ENCODE results near the gene DIP2A.

The DIP2A gene

GRCh38 chr21:46616656-46617055 lies 158.0 kb downstream of the DIP2A start:
- Histone ChIP-seq H3K36me3 (ENCODE audit: low read length) (no peaks in the 10 kb centered on the region), H3K79me2 (ENCODE audit: insufficient read depth, low read length) (no peaks in the 10 kb centered on the region)
- TF ChIP-seq EZH2phosphoT487 (conservative IDR thresholded peaks at IDR 0.05; ENCODE audit: low read length) = no peak
- TF ChIP-seq CTCF (IDR thresholded peaks at IDR 0.05; ENCODE audit: insufficient read depth, low read length, poor library complexity, severe bottlenecking) = no peak

GRCh38 chr21:46617267-46618051 lies 158.8 kb downstream of the DIP2A start:
- TF ChIP-seq EZH2phosphoT487 (conservative IDR thresholded peaks at IDR 0.05; ENCODE audit: low read length) (no peak), CTCF (IDR thresholded peaks at IDR 0.05; ENCODE audit: insufficient read depth, low read length, poor library complexity, severe bottlenecking) (no peak)
- Histone ChIP-seq H3F3A (ENCODE audit: insufficient read depth) (no peaks in the 10 kb centered on the region), H2AFZ (ENCODE audit: low read depth, low read length, severe bottlenecking) (no peak overlapping the region), H3K4me3 (ENCODE audit: insufficient read depth, low read length, poor library complexity, severe bottlenecking) (no peak overlapping the region), H3K9me3 (ENCODE audit: insufficient read depth, low read length) (no peaks in the 10 kb centered on the region), H3K27ac (ENCODE audit: low read depth, low read length) (no peak overlapping the region), H3K79me2 (ENCODE audit: insufficient read depth, low read length) (no peaks in the 10 kb centered on the region), H3K27me3 (ENCODE audit: low read length) (no peaks in the 10 kb centered on the region), H4K20me1 (ENCODE audit: low read depth, low read length) (no peaks in the 10 kb centered on the region), H3K4me2 (ENCODE audit: low read depth, low read length, poor library complexity, severe bottlenecking) (no peak overlapping the region), H3K9ac (ENCODE audit: low read length) (no peak overlapping the region), H3K36me3 (ENCODE audit: low read length) (no peaks in the 10 kb centered on the region), H3K9me2 (replicated peaks; ENCODE audit: insufficient read depth, low read length) (no peaks in the 10 kb centered on the region)

More at GRCh38 chr21:46616656-46617055, 158.0 kb downstream of the DIP2A start:
- H4K20me1 ChIP-seq (ENCODE audit: low read depth, low read length) = no peaks in the 10 kb centered on the region
- no peaks in the 10 kb centered on the region for H3K27me3 ChIP-seq (ENCODE audit: low read length)
- no peaks in the 10 kb centered on the region for H3K9me2 ChIP-seq (replicated peaks; ENCODE audit: insufficient read depth, low read length)
- no peak overlapping the region for H3K4me2 ChIP-seq (ENCODE audit: low read depth, low read length, poor library complexity, severe bottlenecking)
- no peaks in the 10 kb centered on the region for H3K9me3 ChIP-seq (ENCODE audit: insufficient read depth, low read length)
- H3F3A ChIP-seq (ENCODE audit: insufficient read depth) = no peaks in the 10 kb centered on the region
- no peak overlapping the region for H2AFZ ChIP-seq (ENCODE audit: low read depth, low read length, severe bottlenecking)
- H3K27ac ChIP-seq (ENCODE audit: low read depth, low read length) = no peak overlapping the region
- H3K4me3 ChIP-seq (ENCODE audit: insufficient read depth, low read length, poor library complexity, severe bottlenecking) = no peak overlapping the region
- H3K9ac ChIP-seq (ENCODE audit: low read length) = no peak overlapping the region

GRCh38 chr21:46618738-46619379 lies 160.2 kb downstream of the DIP2A start:
- no peaks in the 10 kb centered on the region for H4K20me1 ChIP-seq (ENCODE audit: low read depth, low read length)
- no peaks in the 10 kb centered on the region for H3K79me2 ChIP-seq (ENCODE audit: insufficient read depth, low read length)
- no peaks in the 10 kb centered on the region for H3K27me3 ChIP-seq (ENCODE audit: low read length)
- H3K27ac ChIP-seq (ENCODE audit: low read depth, low read length) = no peak overlapping the region
- H3K9ac ChIP-seq (ENCODE audit: low read length) = no peak overlapping the region
- H3K4me3 ChIP-seq (ENCODE audit: insufficient read depth, low read length, poor library complexity, severe bottlenecking) = no peak overlapping the region
- TF ChIP-seq CTCF (IDR thresholded peaks at IDR 0.05; ENCODE audit: insufficient read depth, low read length, poor library complexity, severe bottlenecking) (no peak), EZH2phosphoT487 (conservative IDR thresholded peaks at IDR 0.05; ENCODE audit: low read length) (no peak)
- no peak overlapping the region for H3K4me2 ChIP-seq (ENCODE audit: low read depth, low read length, poor library complexity, severe bottlenecking)
- no peaks in the 10 kb centered on the region for H3K9me3 ChIP-seq (ENCODE audit: insufficient read depth, low read length)
- no peaks in the 10 kb centered on the region for H3F3A ChIP-seq (ENCODE audit: insufficient read depth)
- no peaks in the 10 kb centered on the region for H3K9me2 ChIP-seq (replicated peaks; ENCODE audit: insufficient read depth, low read length)
- H2AFZ ChIP-seq (ENCODE audit: low read depth, low read length, severe bottlenecking) = no peak overlapping the region
- no peaks in the 10 kb centered on the region for H3K36me3 ChIP-seq (ENCODE audit: low read length)

All from SU-DHL-6 (cell line).